ENCODE measurements around the gene SMYD3. TPM values are rescaled to one million over a fixed set of nuclear protein-coding genes. Genes with fewer than 3 reads are reported as not detected.

Gene SMYD3
- total RNA-seq, 2 donors from 2014 or later: 16.2 to 16.4 TPM

GRCh38 chr1:246413430-246413829 is 93.6 kb downstream of the SMYD3 start:
- intact Hi-C loops (cut with DNase I): no loop called here
- TF ChIP-seq CTCF (IDR thresholded peaks at IDR 0.05): no peak

GRCh38 chr1:246404078-246404477 is 103.0 kb downstream of the SMYD3 start:
- Histone ChIP-seq H3K9me3 (no peaks in the 10 kb centered on the region), H3K9ac (ENCODE audit: low read depth in 2 of 2, low read length in 2 of 2) (no peak overlapping the region), H3K36me3 (no peaks in the 10 kb centered on the region), H3K27me3 (no peaks in the 10 kb centered on the region), H3K4me3 (no peak overlapping the region), H3K4me1 (no peaks in the 10 kb centered on the region), H3K27ac (no peak overlapping the region)
- no peak for DNase-seq
- TF ChIP-seq CTCF (IDR thresholded peaks at IDR 0.05): no peak
- intact Hi-C loops (cut with DNase I): no loop called here

More at GRCh38 chr1:246413430-246413829, 93.6 kb downstream of the SMYD3 start:
- no peaks in the 10 kb centered on the region for H3K27me3 ChIP-seq
- DNase-seq: no peak
- no peak overlapping the region for H3K9ac ChIP-seq (ENCODE audit: low read depth in 2 of 2, low read length in 2 of 2)
- H3K4me1 ChIP-seq: no peaks in the 10 kb centered on the region
- no peak overlapping the region for H3K4me3 ChIP-seq
- no peaks in the 10 kb centered on the region for H3K36me3 ChIP-seq
- no peaks in the 10 kb centered on the region for H3K9me3 ChIP-seq
- no peak overlapping the region for H3K27ac ChIP-seq

- Histone ChIP-seq H3K9ac (ENCODE audit: low read depth in 2 of 2, low read length in 2 of 2) (no peak overlapping the region), H3K4me3 (no peak overlapping the region), H3K4me1 (no peaks in the 10 kb centered on the region), H3K27ac (no peak overlapping the region), H3K27me3 (no peaks in the 10 kb centered on the region), H3K9me3 (no peaks in the 10 kb centered on the region), H3K36me3 (no peaks in the 10 kb centered on the region)
- TF ChIP-seq CTCF (IDR thresholded peaks at IDR 0.05): no peak
- DNase-seq: no peak
- intact Hi-C loops (cut with DNase I): no loop called here
Measured at GRCh38 chr1:246398126-246398813, 108.8 kb downstream of the SMYD3 start.

GRCh38 chr1:246397046-246397445 is 110.0 kb downstream of the SMYD3 start:
- Histone ChIP-seq H3K4me1 (no peaks in the 10 kb centered on the region), H3K36me3 (no peaks in the 10 kb centered on the region), H3K9me3 (no peaks in the 10 kb centered on the region), H3K4me3 (no peak overlapping the region), H3K27ac (no peak overlapping the region), H3K9ac (ENCODE audit: low read depth in 2 of 2, low read length in 2 of 2) (no peak overlapping the region), H3K27me3 (no peaks in the 10 kb centered on the region)
- no peak for TF ChIP-seq CTCF (IDR thresholded peaks at IDR 0.05)
- no peak for DNase-seq
- intact Hi-C loops (cut with DNase I): no loop called here

GRCh38 chr1:246396322-246396721 is 110.8 kb downstream of the SMYD3 start:
- no peak for DNase-seq
- H3K9me3 ChIP-seq: no peaks in the 10 kb centered on the region
- no peak overlapping the region for H3K9ac ChIP-seq (ENCODE audit: low read depth in 2 of 2, low read length in 2 of 2)
- H3K36me3 ChIP-seq: no peaks in the 10 kb centered on the region
- no peak overlapping the region for H3K4me3 ChIP-seq
- H3K4me1 ChIP-seq: no peaks in the 10 kb centered on the region
- no peak overlapping the region for H3K27ac ChIP-seq
- intact Hi-C loops (cut with DNase I): no loop called here
- no peak for TF ChIP-seq CTCF (IDR thresholded peaks at IDR 0.05)
- no peaks in the 10 kb centered on the region for H3K27me3 ChIP-seq
